ENCODE results near the gene SNX13.

SNX13 gene

GRCh38 chr7:17940302-17940883, at the start of gene SNX13:
Gene SNX13 (minus strand): TSS chr7:17940494. CDS start chr7:17940295, 199 bp downstream.
- DNase-seq (ENCODE audit: low read depth in 2 of 2) = peak; percentile 72 to 80

DNA sequence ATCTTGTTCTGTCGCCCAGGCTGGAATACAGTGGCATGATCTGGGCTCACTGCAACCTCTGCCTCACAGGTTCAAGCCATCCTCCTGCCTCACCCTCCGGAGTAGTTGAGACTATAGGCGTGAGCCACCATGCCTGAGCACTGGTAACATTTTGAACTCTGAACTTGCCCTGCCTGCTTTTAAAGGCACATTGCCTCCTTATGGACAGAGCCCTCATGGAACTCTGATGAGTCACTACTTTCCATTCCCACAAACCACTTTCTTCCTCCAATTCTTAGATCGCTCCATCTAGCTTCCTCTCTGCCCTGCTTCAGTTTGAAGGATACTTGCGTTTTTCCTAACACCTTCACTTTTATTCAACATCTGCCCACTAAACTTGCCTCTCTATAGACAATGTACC, 49.3 kb upstream of the SNX13 start:
- no peak for DNase-seq (ENCODE audit: low read depth in 2 of 2)

- no peak for DNase-seq (ENCODE audit: low read depth in 2 of 2)
These were observed 48.6 kb upstream of the SNX13 start for GRCh38 chr7:17988858-17989257.

- DNase-seq (ENCODE audit: low read depth in 2 of 2) = no peak
These were observed 47.8 kb upstream of the SNX13 start for GRCh38 chr7:17988141-17988540.

DNA sequence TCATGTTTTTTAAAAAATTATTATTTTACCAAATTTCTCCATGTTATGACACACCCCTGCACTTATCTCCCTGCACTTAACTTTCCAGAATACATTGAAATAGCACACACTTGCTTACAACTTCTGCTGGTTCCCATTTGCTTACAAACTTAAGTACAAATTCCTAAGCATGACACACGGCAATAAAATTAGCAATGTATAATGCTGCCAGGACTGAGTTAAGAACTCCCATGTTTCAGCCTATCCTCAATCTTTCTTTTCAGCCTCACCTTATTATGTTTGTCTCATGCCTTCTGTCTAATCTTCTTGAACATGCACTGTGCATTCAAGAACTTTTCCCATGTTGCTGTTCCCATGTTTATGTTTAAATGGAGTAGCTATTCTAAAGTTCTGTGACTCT, 46.6 kb upstream of the SNX13 start:
- DNase-seq (ENCODE audit: low read depth in 2 of 2) = no peak

DNA sequence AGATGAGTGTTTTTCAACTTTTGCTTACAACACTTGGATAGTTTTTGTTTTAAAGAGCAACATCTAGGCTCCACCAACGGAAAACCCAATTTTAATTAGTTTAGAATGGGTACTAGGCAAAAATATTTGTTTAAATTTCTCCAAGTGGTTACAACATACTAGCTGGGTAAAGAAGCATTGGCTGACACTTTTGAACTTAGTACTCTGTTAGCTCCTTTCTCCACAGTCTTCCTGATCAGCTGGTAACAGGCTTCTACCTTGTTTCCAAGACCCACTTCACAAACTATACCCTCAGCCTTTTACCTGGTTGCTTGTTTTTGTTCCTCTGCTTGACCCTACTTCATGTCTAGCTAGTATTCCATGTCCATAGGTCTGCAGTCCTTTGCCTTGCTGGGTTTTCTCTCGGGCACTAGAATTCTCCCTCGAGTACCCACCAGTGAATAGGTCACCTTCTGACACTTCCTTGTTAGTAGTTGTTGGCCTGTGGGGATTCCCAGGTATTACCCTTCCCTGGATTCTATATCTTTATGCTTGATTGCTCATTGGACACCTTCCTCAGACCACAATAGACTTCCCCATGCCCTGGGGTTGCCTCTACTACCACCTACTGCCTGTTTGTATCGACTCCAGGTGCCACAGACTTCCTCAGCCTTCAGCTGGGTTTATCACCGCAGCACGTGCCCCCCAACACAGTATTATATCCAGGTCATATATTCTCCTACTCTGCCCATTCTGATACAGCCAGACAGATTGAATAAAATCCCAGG, 45.4 kb upstream of the SNX13 start:
- DNase-seq (ENCODE audit: low read depth in 2 of 2) = no peak

DNA sequence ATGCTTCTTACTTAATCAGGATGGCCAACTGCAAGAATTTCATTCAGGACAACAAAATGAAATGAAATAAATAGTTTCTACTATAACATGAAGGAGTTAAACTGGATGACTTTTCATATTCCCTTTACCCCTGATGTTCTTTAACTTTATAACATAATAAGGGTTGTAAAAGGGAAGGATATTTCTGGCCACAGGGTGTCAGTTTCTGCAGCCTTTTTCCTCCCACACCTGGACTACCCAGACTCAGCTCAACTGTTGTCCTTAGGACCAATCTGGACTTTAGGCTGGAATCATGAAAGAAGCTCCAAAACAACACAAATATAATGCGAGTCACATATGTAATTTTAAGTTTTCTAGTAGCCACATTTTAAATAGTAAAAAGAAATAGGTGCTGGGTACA, 44.0 kb upstream of the SNX13 start:
- no peak for DNase-seq (ENCODE audit: low read depth in 2 of 2)

GRCh38 chr7:17983221-17984062, 43.1 kb upstream of the SNX13 start:
- DNase-seq (ENCODE audit: low read depth in 2 of 2) = no peak

DNA sequence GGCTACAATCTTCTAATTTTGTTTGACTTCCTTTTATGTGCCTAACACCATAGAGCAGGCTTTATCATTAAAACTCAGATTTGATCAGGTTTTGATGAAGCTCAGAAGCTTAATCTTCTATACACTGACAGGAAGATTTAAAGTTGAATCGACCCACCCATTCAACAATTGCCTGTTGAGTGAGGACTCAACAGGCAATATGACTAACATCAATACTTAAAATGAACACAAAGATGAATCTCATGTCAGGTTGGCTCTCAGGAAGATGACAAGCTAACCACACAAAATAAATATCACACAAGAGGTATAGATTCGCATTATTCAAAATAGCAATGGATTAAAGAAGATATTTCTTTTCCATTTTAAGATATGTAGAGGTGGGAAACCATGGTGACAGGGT, 36.7 kb upstream of the SNX13 start:
- no peak for DNase-seq (ENCODE audit: low read depth in 2 of 2)

GRCh38 chr7:17971411-17971810, 31.1 kb upstream of the SNX13 start:
- no peak for DNase-seq (ENCODE audit: low read depth in 2 of 2)

GRCh38 chr7:17968791-17969715, 28.8 kb upstream of the SNX13 start:
- no peak for DNase-seq (ENCODE audit: low read depth in 2 of 2)

DNA sequence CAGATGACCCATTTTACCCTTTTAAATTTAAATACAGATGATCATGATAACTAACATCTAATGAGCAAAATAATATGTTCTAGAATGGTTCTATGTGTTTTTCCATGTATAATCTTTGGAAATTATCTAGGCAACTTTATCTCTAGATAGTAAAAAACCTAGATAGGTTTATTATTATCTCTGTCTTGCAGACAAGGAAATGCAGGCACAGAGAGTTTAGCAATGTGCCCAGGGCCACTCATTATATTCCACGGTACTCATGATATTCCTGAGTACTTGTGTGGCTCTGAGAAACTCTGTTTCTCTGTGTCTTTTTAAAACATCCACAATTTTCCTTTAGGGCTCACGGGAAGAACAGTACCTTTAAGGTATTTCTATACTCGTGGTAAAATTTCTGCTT, 26.4 kb upstream of the SNX13 start:
- no peak for DNase-seq (ENCODE audit: low read depth in 2 of 2)

- DNase-seq (ENCODE audit: low read depth in 2 of 2) = no peak
These were observed 25.3 kb upstream of the SNX13 start for GRCh38 chr7:17965603-17966002.

- no peak for DNase-seq (ENCODE audit: low read depth in 2 of 2)
These were observed 23.0 kb upstream of the SNX13 start for GRCh38 chr7:17963281-17963680.

DNA sequence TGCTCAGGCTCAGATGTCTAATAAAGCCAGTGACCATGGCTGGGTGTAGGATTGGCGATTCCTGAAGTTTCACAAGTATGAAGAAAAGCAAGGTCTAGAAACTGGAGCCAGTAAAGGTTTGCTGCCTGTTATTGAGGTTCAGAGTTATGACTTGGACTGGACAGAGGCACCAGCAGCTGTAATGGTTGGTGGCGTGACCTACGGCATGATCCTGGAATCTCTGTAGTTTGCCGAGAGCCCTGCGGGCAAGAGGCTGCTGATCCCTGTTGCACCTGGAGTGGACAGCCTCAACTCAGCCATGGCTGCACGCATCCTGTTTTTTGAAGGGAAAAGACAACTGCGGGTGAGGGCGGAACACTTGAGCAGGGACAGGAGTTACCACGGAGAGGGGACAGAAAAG, 22.4 kb upstream of the SNX13 start:
- DNase-seq (ENCODE audit: low read depth in 2 of 2) = no peak

- DNase-seq (ENCODE audit: low read depth in 2 of 2) = no peak
These were observed 17.6 kb upstream of the SNX13 start for GRCh38 chr7:17957871-17958270.

GRCh38 chr7:17952387-17952786, 12.1 kb upstream of the SNX13 start:
- no peak for DNase-seq (ENCODE audit: low read depth in 2 of 2)

GRCh38 chr7:17951742-17952254, 11.5 kb upstream of the SNX13 start:
- no peak for DNase-seq (ENCODE audit: low read depth in 2 of 2)

GRCh38 chr7:17948526-17949238, 8.4 kb upstream of the SNX13 start:
- no peak for DNase-seq (ENCODE audit: low read depth in 2 of 2)

- no peak for DNase-seq (ENCODE audit: low read depth in 2 of 2)
These were observed 7.3 kb upstream of the SNX13 start for GRCh38 chr7:17947620-17948019.

DNA sequence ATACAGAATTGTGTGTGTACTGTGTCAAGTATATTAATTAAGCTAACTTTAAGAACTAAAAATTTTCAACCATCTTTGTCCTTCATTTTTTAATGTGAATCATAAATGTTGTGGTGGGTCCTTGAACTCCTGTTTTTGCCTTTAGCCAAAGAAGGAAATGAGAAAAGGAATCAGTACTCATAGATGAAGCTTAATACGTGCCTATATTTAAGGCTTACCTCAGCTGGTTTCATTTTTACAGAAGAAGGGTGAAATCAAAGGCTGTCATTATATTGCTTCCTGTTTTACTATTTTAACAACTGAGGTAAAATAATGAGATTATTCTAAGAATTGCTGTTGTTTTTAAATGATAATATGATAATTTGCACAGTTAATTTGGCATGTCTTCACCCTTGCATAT, 6.3 kb upstream of the SNX13 start:
- DNase-seq (ENCODE audit: low read depth in 2 of 2) = no peak
